H1 (cell line): ENCODE data around the gene PPAT. TPM values are rescaled to one million over a fixed set of nuclear protein-coding genes. Genes with fewer than 3 reads are reported as not detected.

Source experiments
- CTCF ChIA-PET: fragments of 300-600 bp; sonication (Branson Sonifier 250); formaldehyde crosslinking; loops from one replicate; lab custom pipeline; 2021; ENCODE audit not compliant: partially characterized antibody; lab: Charles Lee
- POLR2A ChIA-PET: fragments of 300-600 bp; sonication (Branson Sonifier 250); formaldehyde crosslinking; loops from one replicate; lab custom pipeline; 2021; ENCODE audit warnings: inconsistent platforms; ENCODE audit not compliant: partially characterized antibody; lab: Charles Lee
- DNase-seq, 2 experiments: peaks; one replicate each; pipeline versions ENCODE4 v3.0.0 to v3.0.0-alpha.2; 2010 to 2022; ENCODE audit warnings: low spot score in 2 of 2, low read depth in 1 of 2, mixed read lengths in 1 of 2
- FAIRE-seq: peaks from 2 replicates; lab custom pipeline; 2011; peaks lifted over from hg19 to GRCh38; lab: Jason Lieb, UNC
- H2AFZ ChIP-seq: 2 replicates; pipeline ENCODE4 v1.8.1; 2012; ENCODE audit warnings: low read length, inconsistent platforms
- H2AK5ac ChIP-seq: 2 replicates; pipeline ENCODE4 v1.6.1; 2013; ENCODE audit warnings: low read depth, low read length
- H2BK120ac ChIP-seq: replicated peaks from 2 replicates; pipeline ENCODE3; 2013; ENCODE audit warnings: low read depth, low read length, inconsistent platforms
- H2BK12ac ChIP-seq: 2 replicates; pipeline ENCODE4 v1.6.1; 2013; ENCODE audit warnings: low read depth, low read length
- H2BK15ac ChIP-seq: 2 replicates; pipeline ENCODE4 v1.6.1; 2013; ENCODE audit warnings: low read length
- H2BK20ac ChIP-seq: 2 replicates; pipeline ENCODE4 v1.6.1; 2013; ENCODE audit warnings: low read length
- H2BK5ac ChIP-seq: 2 replicates; pipeline ENCODE4 v1.6.1; 2013; ENCODE audit warnings: low read depth, low read length
- H3K14ac ChIP-seq: 2 replicates; pipeline ENCODE4 v1.6.1; 2013; ENCODE audit warnings: inconsistent platforms; ENCODE audit not compliant: insufficient read length
- H3K18ac ChIP-seq: 2 replicates; pipeline ENCODE4 v1.6.1; 2013; ENCODE audit warnings: low read length; ENCODE audit errors: extremely low read depth
- H3K23ac ChIP-seq: 2 replicates; pipeline ENCODE4 v1.6.1; 2013; ENCODE audit warnings: inconsistent platforms; ENCODE audit not compliant: insufficient read length
- H3K23me2 ChIP-seq: 2 replicates; pipeline ENCODE4 v1.6.1; 2013; ENCODE audit warnings: low read depth, low read length
- H3K27ac ChIP-seq: 2 replicates; pipeline ENCODE4 v1.6.1; 2011; ENCODE audit warnings: low read depth, low read length, inconsistent platforms
- H3K27me3 ChIP-seq, 4 experiments: replicated peaks in 1 of 4; 1 replicate in 1 of 4; 2 replicates in 3 of 4; pipeline versions ENCODE4 v1.6.1 to v1.8.1; 2011 to 2013; ENCODE audit warnings: low read length in 3 of 4, mild to moderate bottlenecking in 3 of 4, inconsistent platforms in 2 of 4, mixed read lengths in 2 of 4, moderate library complexity in 1 of 4; ENCODE audit not compliant: control insufficient read depth in 3 of 4, insufficient read depth in 3 of 4; ENCODE audit errors: extremely low read depth in 1 of 4
- H3K36me3 ChIP-seq, 4 experiments: 2 replicates each; pipeline versions ENCODE4 v1.6.1 to v1.8.1; 2011 to 2013; ENCODE audit warnings: mild to moderate bottlenecking in 4 of 4, low read length in 3 of 4, moderate library complexity in 2 of 4, control low read depth in 1 of 4, inconsistent platforms in 1 of 4; ENCODE audit not compliant: insufficient read depth in 4 of 4, control insufficient read depth in 2 of 4
- H3K4ac ChIP-seq: replicated peaks from 2 replicates; pipeline ENCODE3; 2013; ENCODE audit warnings: low read length, low read depth, mixed read lengths, inconsistent platforms; ENCODE audit not compliant: insufficient read length
- H3K4me1 ChIP-seq, 4 experiments: replicated peaks in 1 of 4; 1 replicate in 1 of 4; 2 replicates in 3 of 4; pipeline versions ENCODE4 v1.6.1 to v1.8.1; 2011 to 2013; ENCODE audit warnings: low read length in 3 of 4, inconsistent platforms in 2 of 4, mixed read lengths in 1 of 4; ENCODE audit not compliant: insufficient read depth in 4 of 4, control insufficient read depth in 3 of 4
- H3K4me2 ChIP-seq, 2 experiments: 2 replicates each; pipeline versions ENCODE4 v1.6.1 to v1.8.1; 2011 to 2013; ENCODE audit warnings: low read depth in 2 of 2, low read length in 2 of 2, control low read depth in 1 of 2, inconsistent platforms in 1 of 2, mild to moderate bottlenecking in 1 of 2; ENCODE audit not compliant: insufficient read depth in 1 of 2
- H3K4me3 ChIP-seq, 4 experiments: fragments of 200-600, 300-600 bp in 1 of 4; sonication (generic), shearing (Covaris generic), sonication (Bioruptor Twin) in 1 of 4; 2 replicates each; pipeline versions ENCODE4 v1.5.1 to v1.8.1; 2011 to 2016; ENCODE audit warnings: low read length in 4 of 4, low read depth in 3 of 4, control low read depth in 2 of 4, inconsistent platforms in 2 of 4, mild to moderate bottlenecking in 2 of 4, mixed read lengths in 1 of 4, moderate library complexity in 1 of 4; ENCODE audit not compliant: insufficient read depth in 2 of 4; ENCODE audit errors: extremely low read depth in 1 of 4
- H3K56ac ChIP-seq: replicated peaks from 2 replicates; pipeline ENCODE3; 2013; ENCODE audit warnings: low read depth, mild to moderate bottlenecking, mixed read lengths, low read length, inconsistent platforms; ENCODE audit not compliant: insufficient read length
- H3K79me1 ChIP-seq: 2 replicates; pipeline ENCODE4 v1.6.1; 2013; ENCODE audit warnings: low read depth, low read length, control low read depth
- H3K79me2 ChIP-seq, 2 experiments: 2 replicates each; pipeline versions ENCODE4 v1.6.1 to v1.8.1; 2012 to 2013; ENCODE audit warnings: low read length in 2 of 2, mild to moderate bottlenecking in 2 of 2, inconsistent platforms in 1 of 2; ENCODE audit not compliant: insufficient read depth in 2 of 2, control insufficient read depth in 1 of 2
- H3K9ac ChIP-seq, 4 experiments: replicated peaks in 1 of 4; 1 replicate in 1 of 4; 2 replicates in 3 of 4; pipeline versions ENCODE4 v1.6.1 to v1.8.1; 2011 to 2013; ENCODE audit warnings: low read depth in 3 of 4, low read length in 3 of 4, control low read depth in 2 of 4, mild to moderate bottlenecking in 2 of 4, moderate library complexity in 2 of 4, inconsistent platforms in 1 of 4; ENCODE audit errors: extremely low read depth in 1 of 4
- H3K9me3 ChIP-seq, 2 experiments: 2 replicates each; pipeline versions ENCODE4 v1.6.1 to v1.8.1; 2012 to 2013; ENCODE audit warnings: mild to moderate bottlenecking in 2 of 2, moderate library complexity in 2 of 2, control low read depth in 1 of 2, inconsistent platforms in 1 of 2, low read depth in 1 of 2, low read length in 1 of 2, mixed read lengths in 1 of 2; ENCODE audit not compliant: insufficient read depth in 2 of 2
- H4K20me1 ChIP-seq, 2 experiments: replicated peaks in 1 of 2; 2 replicates each; pipeline versions ENCODE3 to v1.8.1; 2011 to 2013; ENCODE audit warnings: inconsistent platforms in 2 of 2, low read length in 2 of 2, mild to moderate bottlenecking in 1 of 2; ENCODE audit not compliant: insufficient read depth in 2 of 2, control insufficient read depth in 1 of 2
- H4K5ac ChIP-seq: 2 replicates; pipeline ENCODE4 v1.6.1; 2013; ENCODE audit warnings: low read length, low read depth, mixed read lengths, inconsistent platforms; ENCODE audit not compliant: insufficient read length
- H4K8ac ChIP-seq: 2 replicates; pipeline ENCODE4 v1.8.0; 2013; ENCODE audit warnings: mild to moderate bottlenecking, moderate library complexity, low read length, inconsistent platforms; ENCODE audit not compliant: insufficient read depth; ENCODE audit errors: extremely low read depth
- H4K91ac ChIP-seq: replicated peaks from 2 replicates; pipeline ENCODE3; 2013; ENCODE audit warnings: low read length, mixed read lengths, inconsistent platforms; ENCODE audit not compliant: insufficient read length
- KDM5A ChIP-seq: fragments of 200-600 bp; IDR thresholded peaks from 2 replicates; pipeline ENCODE4 v1.7.1; 2012; ENCODE audit warnings: mild to moderate bottlenecking, low read length, inconsistent platforms, mixed read lengths
- MAFK ChIP-seq: IDR thresholded peaks from 2 replicates; pipeline ENCODE4 v1.6.1; 2012; ENCODE audit warnings: low read depth, mild to moderate bottlenecking, improper control_type of control experiment, low read length
- POLR2AphosphoS5 ChIP-seq: IDR thresholded peaks from 2 replicates; pipeline ENCODE4 v1.6.1; 2011; ENCODE audit warnings: low read depth, low read length
- POU5F1 ChIP-seq: IDR thresholded peaks from 2 replicates; pipeline ENCODE4 v1.6.1; 2011; ENCODE audit warnings: low read depth, mild to moderate bottlenecking, low read length, moderate library complexity
- SUZ12 ChIP-seq: fragments of 200-600 bp; sonication (generic); IDR thresholded peaks from 2 replicates; pipeline ENCODE4 v1.6.1; 2012; ENCODE audit warnings: mild to moderate bottlenecking, inconsistent platforms, low read length, moderate library complexity, mixed read lengths
- WGBS, 2 experiments: shearing (Covaris generic) in 1 of 2; methylation state at CpG; one replicate each; pipeline versions ENCODE4 v1.1.6 to v1.1.7; 2013 to 2015; ENCODE audit warnings: low lambda C conversion rate in 2 of 2, mixed read lengths in 2 of 2, inconsistent platforms in 1 of 2, low coverage in 1 of 2, missing lambda C conversion rate in 1 of 2; ENCODE audit not compliant: insufficient replicate concordance in 2 of 2, insufficient coverage in 1 of 2, insufficient read length in 1 of 2; ENCODE audit errors: extremely low coverage in 1 of 2, missing lambda C conversion rate in 1 of 2; 5-methylcytosine and 5-hydroxymethylcytosine counted together
- polyA plus RNA-seq, 7 experiments: library from polyadenylated mRNA; depleted of rRNA in 3 of 7; stranded (reverse) in 5 of 7; unstranded in 2 of 7; fragments of >200 nt in 5 of 7; fragments of 200-250 nt in 2 of 7; gene quantifications; 1 replicate in 5 of 7; 2 replicates in 1 of 7; 4 replicates in 1 of 7; pipeline versions ENCODE4 v1.2.1 to v1.2.3, GENCODE V29; 2011 to 2013; ENCODE audit warnings: missing spikeins in 2 of 7, mixed read lengths in 2 of 7
- total RNA-seq: library from RNA; stranded (reverse); fragmentation: NEBNext Ultra II Directional; extraction: Animal tissue kit (Norgen Biotek cat#: 25700); gene quantifications from 2 replicates; pipeline ENCODE4 v1.2.1, GENCODE V29; 2021

PPAT gene
- total and polyA plus RNA-seq, 2 of the 8 experiments (the other 6 are each of a cell fraction or from before 2014, with no cell fraction given): 24.5 to 104 TPM

DNA sequence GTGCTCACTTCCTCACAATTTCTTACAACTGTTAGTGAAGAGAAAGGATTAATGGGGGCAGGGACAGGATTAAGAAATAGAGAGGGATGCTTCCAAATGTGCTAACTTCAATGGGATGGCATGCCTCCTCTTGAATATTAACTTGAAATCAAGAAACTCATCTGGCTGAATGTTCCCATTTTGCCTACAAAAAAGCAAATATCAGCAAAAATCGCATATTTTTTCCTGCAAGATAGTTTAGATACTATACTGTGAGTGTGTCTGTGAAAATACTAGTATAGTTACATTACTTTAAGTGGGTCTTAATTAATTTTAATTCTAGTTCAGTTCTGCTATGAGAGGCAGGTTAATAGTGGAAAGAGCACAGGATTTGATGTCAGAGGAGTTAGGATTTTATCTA is 5.6 kb upstream of the PPAT start:
- peaks cover 25 to 98% of the 10 kb centered on the region in 2 experiments for H3K79me2 ChIP-seq
- H3K23ac ChIP-seq: no peak overlapping the region
- POLR2A ChIA-PET: interaction anchor here (1.1 to 7.7 kb wide), 3 partner anchors 10 to 20 kb away, joined by 3 to 121 read pairs (median 96); no protein-coding TSS in a partner anchor

More for the DNA sequence above, 5.6 kb upstream of the PPAT start:
- no peaks in the 10 kb centered on the region for H3K9me3 ChIP-seq
- 84% methylated on average over 1 of the region's 1 CpG; no CpG with 5 or more reads in 1 of the 2 experiments for WGBS, 2 experiments
- H2BK20ac ChIP-seq: no peak overlapping the region
- no peak overlapping the region for H2AK5ac ChIP-seq
- no peak overlapping the region for H3K9ac ChIP-seq
- peaks cover 9% of the 10 kb centered on the region for H3K23me2 ChIP-seq
- peaks cover 13 to 61% (median 31%) of the 10 kb centered on the region in 4 experiments for H3K36me3 ChIP-seq
- no peak overlapping the region; the same call in 1 of the 2 replicates for H3K18ac ChIP-seq
- H2BK120ac ChIP-seq: no peak overlapping the region
- CTCF ChIA-PET: interaction anchor here (0.9 kb wide), 1 partner anchor 20 kb away, joined by 3 read pairs; no protein-coding TSS in a partner anchor
- no peak overlapping the region for H2BK5ac ChIP-seq
- no peak for FAIRE-seq
- H3K14ac ChIP-seq: no peak overlapping the region
- H3K4me2 ChIP-seq: peak overlapping the region in 1 of 2 experiments; percentile 91; a peak in 1 of 4 replicates
- no peak overlapping the region for H2BK12ac ChIP-seq
- H3K27me3 ChIP-seq: no peaks in the 10 kb centered on the region
- H3K4me1 ChIP-seq: peaks cover 0 to 2% (median 1%) of the 10 kb centered on the region in 4 experiments; a peak in 4 of 7 replicates
- H3K56ac ChIP-seq: no peak overlapping the region
- H2BK15ac ChIP-seq: no peak overlapping the region
- H3K4ac ChIP-seq: no peak overlapping the region
- no peaks in the 10 kb centered on the region for H3K79me1 ChIP-seq
- H4K91ac ChIP-seq: no peak overlapping the region
- H3K4me3 ChIP-seq: peak overlapping the region in 1 of 4 experiments; percentile 16; a peak in 1 of 8 replicates
- H4K5ac ChIP-seq: no peak overlapping the region
- no peak overlapping the region for H2AFZ ChIP-seq
- no peak for DNase-seq
- TF ChIP-seq POLR2AphosphoS5 (no peak), MAFK (no peak), KDM5A (no peak), POU5F1 (no peak), SUZ12 (no peak)
- peaks cover 14 to 19% of the 10 kb centered on the region in 2 experiments for H4K20me1 ChIP-seq
- no peak overlapping the region for H4K8ac ChIP-seq
- no peak overlapping the region for H3K27ac ChIP-seq
